ENCODE data around the gene MSMP. TPM values are rescaled to one million over a fixed set of nuclear protein-coding genes. Genes with fewer than 3 reads are reported as not detected.

MSMP gene
- total RNA-seq, 1 donor from 2014 or later, result not detected

GRCh38 chr9:35790385-35791296, 36.6 kb upstream of the MSMP start:
- Histone ChIP-seq H3K9me3 (ENCODE audit: insufficient read depth, low read depth, low read length) (no peaks in the 10 kb centered on the region), H3K27ac (ENCODE audit: low read depth, low read length) (no peak overlapping the region), H4K20me1 (ENCODE audit: insufficient read depth, low read length) (peaks cover 3% of the 10 kb centered on the region), H3K9ac (ENCODE audit: low read length) (peak overlapping the region; percentile 37), H3K4me1 (ENCODE audit: insufficient read depth, low read length) (peaks cover 27% of the 10 kb centered on the region), H2AFZ (ENCODE audit: low read depth, low read length) (peak overlapping the region; percentile 91), H3K27me3 (ENCODE audit: insufficient read depth, low read length) (peaks cover 3% of the 10 kb centered on the region), H3K4me2 (ENCODE audit: low read length) (peak overlapping the region; percentile 78), H3K79me2 (ENCODE audit: insufficient read depth, low read length) (peaks cover 24% of the 10 kb centered on the region), H3K36me3 (ENCODE audit: insufficient read depth, low read length) (no peaks in the 10 kb centered on the region), H3K4me3 (ENCODE audit: insufficient read depth, low read depth, low read length) (no peak overlapping the region)
- no peak for TF ChIP-seq EZH2 (IDR thresholded peaks at IDR 0.05; ENCODE audit: insufficient read depth, low read length)
- TF ChIP-seq, protein P1, sequence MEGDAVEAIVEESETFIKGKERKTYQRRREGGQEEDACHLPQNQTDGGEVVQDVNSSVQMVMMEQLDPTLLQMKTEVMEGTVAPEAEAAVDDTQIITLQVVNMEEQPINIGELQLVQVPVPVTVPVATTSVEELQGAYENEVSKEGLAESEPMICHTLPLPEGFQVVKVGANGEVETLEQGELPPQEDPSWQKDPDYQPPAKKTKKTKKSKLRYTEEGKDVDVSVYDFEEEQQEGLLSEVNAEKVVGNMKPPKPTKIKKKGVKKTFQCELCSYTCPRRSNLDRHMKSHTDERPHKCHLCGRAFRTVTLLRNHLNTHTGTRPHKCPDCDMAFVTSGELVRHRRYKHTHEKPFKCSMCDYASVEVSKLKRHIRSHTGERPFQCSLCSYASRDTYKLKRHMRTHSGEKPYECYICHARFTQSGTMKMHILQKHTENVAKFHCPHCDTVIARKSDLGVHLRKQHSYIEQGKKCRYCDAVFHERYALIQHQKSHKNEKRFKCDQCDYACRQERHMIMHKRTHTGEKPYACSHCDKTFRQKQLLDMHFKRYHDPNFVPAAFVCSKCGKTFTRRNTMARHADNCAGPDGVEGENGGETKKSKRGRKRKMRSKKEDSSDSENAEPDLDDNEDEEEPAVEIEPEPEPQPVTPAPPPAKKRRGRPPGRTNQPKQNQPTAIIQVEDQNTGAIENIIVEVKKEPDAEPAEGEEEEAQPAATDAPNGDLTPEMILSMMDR (IDR thresholded peaks at IDR 0.05; ENCODE audit: insufficient read depth, low read depth, low read length), result peak; percentile 91
- H3K4me3 Mint-ChIP-seq (ENCODE audit: unreplicated experiment), result peak overlapping the region; percentile 71
- peaks cover 31% of the 10 kb centered on the region for H3K4me1 Mint-ChIP-seq (ENCODE audit: low read depth, unreplicated experiment)
- H3K9me3 Mint-ChIP-seq (ENCODE audit: unreplicated experiment), result no peaks in the 10 kb centered on the region
- H3K27ac Mint-ChIP-seq (ENCODE audit: unreplicated experiment), result peak overlapping the region; percentile 75
- DNase-seq (ENCODE audit: low read depth) (peak; percentile 63), FAIRE-seq (no peak)
- no peaks in the 10 kb centered on the region for H3K27me3 Mint-ChIP-seq (ENCODE audit: low read depth, unreplicated experiment)
- H3K36me3 Mint-ChIP-seq (ENCODE audit: low read depth, unreplicated experiment), result peaks cover 7% of the 10 kb centered on the region

GRCh38 chr9:35790025-35790384, 35.9 kb upstream of the MSMP start:
- H3K4me1 ChIP-seq (ENCODE audit: insufficient read depth, low read length), result peaks cover 20% of the 10 kb centered on the region
- peaks cover 24% of the 10 kb centered on the region for H3K79me2 ChIP-seq (ENCODE audit: insufficient read depth, low read length)
- no peak for FAIRE-seq
- Mint-ChIP-seq H3K27me3 (ENCODE audit: low read depth, unreplicated experiment) (no peaks in the 10 kb centered on the region), H3K27ac (ENCODE audit: unreplicated experiment) (no peak overlapping the region), H3K4me3 (ENCODE audit: unreplicated experiment) (no peak overlapping the region), H3K4me1 (ENCODE audit: low read depth, unreplicated experiment) (peaks cover 24% of the 10 kb centered on the region), H3K9me3 (ENCODE audit: unreplicated experiment) (no peaks in the 10 kb centered on the region), H3K36me3 (ENCODE audit: low read depth, unreplicated experiment) (peaks cover 8% of the 10 kb centered on the region)
- H3K27me3 ChIP-seq (ENCODE audit: insufficient read depth, low read length), result peaks cover 8% of the 10 kb centered on the region
- no peak overlapping the region for H3K9ac ChIP-seq (ENCODE audit: low read length)
- H3K27ac ChIP-seq (ENCODE audit: low read depth, low read length), result no peak overlapping the region
- no peaks in the 10 kb centered on the region for H3K9me3 ChIP-seq (ENCODE audit: insufficient read depth, low read depth, low read length)
- H4K20me1 ChIP-seq (ENCODE audit: insufficient read depth, low read length), result peaks cover under 1% of the 10 kb centered on the region
- TF ChIP-seq, protein P1 (IDR thresholded peaks at IDR 0.05; ENCODE audit: insufficient read depth, low read depth, low read length), result no peak
- H2AFZ ChIP-seq (ENCODE audit: low read depth, low read length), result no peak overlapping the region
- no peak overlapping the region for H3K4me2 ChIP-seq (ENCODE audit: low read length)
- no peak overlapping the region for H3K4me3 ChIP-seq (ENCODE audit: insufficient read depth, low read depth, low read length)
- no peak for DNase-seq (ENCODE audit: low read depth)
- H3K36me3 ChIP-seq (ENCODE audit: insufficient read depth, low read length), result no peaks in the 10 kb centered on the region

GRCh38 chr9:35789541-35789940, 35.5 kb upstream of the MSMP start:
- Histone ChIP-seq H4K20me1 (ENCODE audit: insufficient read depth, low read length) (no peaks in the 10 kb centered on the region), H3K27ac (ENCODE audit: low read depth, low read length) (no peak overlapping the region), H3K36me3 (ENCODE audit: insufficient read depth, low read length) (no peaks in the 10 kb centered on the region), H3K4me2 (ENCODE audit: low read length) (no peak overlapping the region), H3K79me2 (ENCODE audit: insufficient read depth, low read length) (peaks cover 20% of the 10 kb centered on the region), H3K4me1 (ENCODE audit: insufficient read depth, low read length) (peaks cover 18% of the 10 kb centered on the region), H2AFZ (ENCODE audit: low read depth, low read length) (no peak overlapping the region), H3K27me3 (ENCODE audit: insufficient read depth, low read length) (peaks cover 8% of the 10 kb centered on the region), H3K9ac (ENCODE audit: low read length) (no peak overlapping the region), H3K4me3 (ENCODE audit: insufficient read depth, low read depth, low read length) (no peak overlapping the region), H3K9me3 (ENCODE audit: insufficient read depth, low read depth, low read length) (no peaks in the 10 kb centered on the region)
- Mint-ChIP-seq H3K4me1 (ENCODE audit: low read depth, unreplicated experiment) (peaks cover 20% of the 10 kb centered on the region), H3K9me3 (ENCODE audit: unreplicated experiment) (no peaks in the 10 kb centered on the region), H3K36me3 (ENCODE audit: low read depth, unreplicated experiment) (peaks cover 8% of the 10 kb centered on the region), H3K27me3 (ENCODE audit: low read depth, unreplicated experiment) (no peaks in the 10 kb centered on the region), H3K4me3 (ENCODE audit: unreplicated experiment) (no peak overlapping the region), H3K27ac (ENCODE audit: unreplicated experiment) (no peak overlapping the region)
- no peak for FAIRE-seq
- TF ChIP-seq, protein P1 (IDR thresholded peaks at IDR 0.05; ENCODE audit: insufficient read depth, low read depth, low read length), result no peak
- TF ChIP-seq EZH2 (IDR thresholded peaks at IDR 0.05; ENCODE audit: insufficient read depth, low read length), result no peak
- no peak for DNase-seq (ENCODE audit: low read depth)

Measured in astrocyte (in vitro differentiated cells and primary cell).